HG02840 (cell line): Measurements from ENCODE around the gene NOP53.
"Not testable (repeated sequence)": the region's sequence is repeated elsewhere in the genome, so short reads cannot be mapped to it uniquely, and the experiment has no call there.

Source experiments
- ATAC-seq: cut with Tn5 transposase; IDR thresholded peaks from one replicate; pipeline ENCODE4 v1.9.1; 2021; ENCODE audit warnings: mild to moderate bottlenecking, moderate library complexity, moderate number of reproducible peaks; ENCODE audit not compliant: unreplicated experiment, low FRiP score

NOP53 gene

DNA sequence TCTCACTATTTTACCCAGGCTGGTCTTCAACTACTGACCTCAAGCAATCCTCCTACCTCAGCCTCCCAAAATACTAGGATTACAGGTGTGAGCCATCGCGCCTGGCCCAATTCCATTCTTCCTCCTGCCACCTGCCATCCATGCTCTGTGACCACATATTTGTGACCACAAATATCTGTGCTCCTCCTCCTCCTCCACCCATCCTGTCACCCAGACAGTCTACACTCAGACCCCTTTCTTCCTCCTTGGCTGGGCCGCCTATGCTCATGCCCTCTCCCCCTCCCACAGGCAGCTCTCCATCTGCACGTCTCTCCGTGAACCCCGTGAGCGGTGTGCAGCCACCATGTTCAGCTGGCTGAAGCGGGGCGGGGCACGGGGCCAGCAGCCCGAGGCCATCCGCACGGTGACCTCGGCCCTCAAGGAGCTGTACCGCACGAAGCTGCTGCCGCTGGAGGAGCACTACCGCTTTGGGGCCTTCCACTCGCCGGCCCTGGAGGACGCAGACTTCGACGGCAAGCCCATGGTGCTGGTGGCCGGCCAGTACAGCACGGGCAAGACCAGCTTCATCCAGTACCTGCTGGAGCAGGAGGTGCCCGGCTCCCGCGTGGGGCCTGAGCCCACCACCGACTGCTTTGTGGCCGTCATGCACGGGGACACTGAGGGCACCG, 28.9 kb upstream of the NOP53 start:
- no peak for ATAC-seq

DNA sequence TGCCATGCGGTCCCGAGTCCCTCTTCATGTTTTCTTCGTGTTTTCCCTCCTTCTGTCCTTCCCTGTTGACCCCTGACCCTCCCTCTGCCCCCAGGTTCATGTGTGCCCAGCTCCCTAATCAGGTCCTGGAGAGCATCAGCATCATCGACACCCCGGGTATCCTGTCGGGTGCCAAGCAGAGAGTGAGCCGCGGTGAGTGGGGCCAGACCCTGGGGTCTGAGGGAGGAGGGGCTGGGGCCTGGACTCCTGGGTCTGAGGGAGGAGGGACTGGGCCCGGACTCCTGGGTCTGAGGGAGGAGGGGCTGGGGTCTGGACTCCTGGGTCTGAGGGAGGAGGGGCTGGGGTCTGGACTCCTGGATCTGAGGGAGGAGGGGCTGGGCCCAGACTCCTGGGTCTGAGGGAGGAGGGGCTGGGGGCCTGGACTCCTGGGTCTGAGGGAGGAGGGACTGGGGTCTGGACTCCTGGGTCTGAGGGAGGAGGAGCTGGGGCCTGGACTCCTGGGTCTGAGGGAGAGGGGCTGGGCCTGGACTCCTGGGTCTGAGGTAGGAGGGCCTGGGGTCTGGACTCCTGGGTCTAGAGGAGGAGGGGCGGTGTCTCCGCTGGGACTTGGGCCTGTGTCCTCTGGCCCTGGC, 26.8 kb upstream of the NOP53 start:
- ATAC-seq, result not testable (repeated sequence)

DNA sequence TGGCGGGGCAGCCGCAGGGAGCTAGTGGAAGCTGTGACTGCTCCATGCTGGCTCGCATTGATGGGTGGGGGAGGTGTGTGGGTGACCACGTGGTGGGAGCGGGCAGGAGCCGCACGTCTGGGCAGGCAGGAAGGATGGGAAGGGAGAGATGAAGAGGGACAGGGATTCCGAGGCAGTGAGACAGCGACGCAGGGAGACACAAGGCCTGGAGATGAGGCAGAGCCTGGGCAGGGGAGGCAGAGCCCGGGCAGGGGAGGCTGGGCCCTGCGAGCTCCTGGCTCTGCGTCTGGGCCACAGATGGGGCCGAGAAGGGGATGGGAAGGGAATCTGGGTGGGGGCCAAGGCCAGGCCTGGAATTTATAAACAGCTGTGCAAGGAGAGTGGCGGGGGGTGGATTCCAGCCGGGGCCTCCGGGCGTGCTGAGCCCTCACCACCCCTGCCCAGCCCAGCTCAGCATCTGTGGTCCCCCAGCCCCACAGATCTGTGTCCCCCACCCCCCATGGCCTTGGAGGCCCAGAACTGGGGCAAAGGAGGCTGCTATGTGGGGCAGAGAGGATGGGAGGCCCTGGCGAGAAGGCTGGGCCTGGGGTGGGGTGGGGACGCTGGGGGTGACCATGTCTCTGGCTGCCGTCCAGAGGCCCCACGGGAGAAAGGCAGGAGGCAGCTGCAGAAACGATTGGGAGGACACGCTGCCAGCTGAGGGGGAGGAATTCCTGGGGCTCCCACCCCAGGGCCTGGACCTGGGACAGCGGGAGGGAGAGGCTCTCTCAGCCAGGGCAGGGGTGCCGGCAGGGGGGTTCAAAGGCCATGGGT, 26.1 kb upstream of the NOP53 start:
- ATAC-seq, result no peak

DNA sequence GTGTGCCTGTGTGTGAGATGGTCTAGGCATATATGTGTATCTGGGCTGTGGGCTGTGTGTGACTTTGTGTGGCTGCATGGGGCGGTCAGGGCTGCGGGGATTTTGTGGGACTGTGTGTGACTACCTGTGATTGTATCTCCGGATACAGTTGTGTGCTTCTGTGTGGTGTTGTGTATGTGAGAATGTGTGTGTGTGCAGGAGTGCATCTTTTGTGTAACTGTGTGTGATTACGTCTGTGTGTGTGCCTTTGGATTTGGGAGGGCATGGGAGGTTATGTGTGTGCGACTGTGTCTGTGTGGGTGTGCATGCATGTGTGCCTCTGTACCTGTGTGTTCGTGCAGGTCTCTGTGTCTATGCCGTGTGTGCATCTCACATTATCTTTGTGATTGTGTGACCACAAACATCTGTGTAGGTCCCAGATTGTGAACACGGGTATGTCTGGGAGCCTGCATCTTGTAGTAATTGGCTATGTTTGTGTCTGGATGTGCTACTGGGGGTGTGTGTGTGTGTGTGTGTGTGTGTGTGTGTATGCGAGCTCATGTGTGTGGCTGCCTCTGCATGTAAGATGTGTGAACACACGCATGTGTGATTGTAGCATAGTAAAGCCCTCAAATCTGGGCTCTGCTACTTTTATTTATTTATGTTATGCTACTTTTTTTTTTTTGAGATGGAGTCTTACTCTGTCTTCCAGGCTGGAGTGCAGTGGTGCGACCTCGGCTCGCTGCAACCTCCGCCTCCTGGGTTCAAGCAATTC, 24.5 kb upstream of the NOP53 start:
- ATAC-seq, result no peak

DNA sequence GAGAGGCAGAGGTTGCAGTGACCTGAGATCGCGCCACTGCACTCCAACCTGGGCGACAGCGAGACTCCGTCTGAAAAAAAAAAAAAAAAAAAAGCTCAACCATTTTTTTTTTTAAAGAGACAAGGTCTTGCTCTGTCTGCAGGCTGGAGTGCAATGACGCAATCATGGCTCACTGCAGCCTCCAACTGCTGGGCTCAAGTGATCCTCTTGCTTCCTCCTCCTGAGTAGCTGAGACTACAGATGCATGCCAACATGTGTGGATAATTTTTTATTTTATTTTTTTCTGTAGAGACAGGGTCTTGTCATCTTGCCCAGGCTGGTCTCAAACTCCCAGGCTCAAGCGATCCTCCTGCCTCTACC, 21.8 kb upstream of the NOP53 start:
- ATAC-seq, result no peak

DNA sequence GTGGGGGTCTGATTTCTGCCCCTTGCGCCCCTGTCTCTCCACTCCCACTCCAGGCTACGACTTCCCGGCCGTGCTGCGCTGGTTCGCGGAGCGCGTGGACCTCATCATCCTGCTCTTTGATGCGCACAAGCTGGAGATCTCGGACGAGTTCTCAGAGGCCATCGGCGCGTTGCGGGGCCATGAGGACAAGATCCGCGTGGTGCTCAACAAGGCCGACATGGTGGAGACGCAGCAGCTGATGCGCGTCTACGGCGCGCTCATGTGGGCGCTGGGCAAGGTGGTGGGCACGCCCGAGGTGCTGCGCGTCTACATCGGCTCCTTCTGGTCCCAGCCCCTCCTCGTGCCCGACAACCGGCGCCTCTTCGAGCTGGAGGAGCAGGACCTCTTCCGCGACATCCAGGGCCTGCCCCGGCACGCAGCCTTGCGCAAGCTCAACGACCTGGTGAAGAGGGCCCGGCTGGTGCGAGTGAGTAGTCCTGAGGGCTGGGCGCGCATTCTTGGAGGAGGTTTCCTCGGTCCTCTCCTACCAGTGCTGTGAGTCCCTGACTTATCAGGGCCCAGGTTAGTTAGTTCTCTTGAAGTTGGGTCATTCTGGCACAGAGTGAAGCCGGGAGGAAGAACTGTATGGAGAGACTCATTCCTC, 19.5 kb upstream of the NOP53 start:
- ATAC-seq, result no peak

DNA sequence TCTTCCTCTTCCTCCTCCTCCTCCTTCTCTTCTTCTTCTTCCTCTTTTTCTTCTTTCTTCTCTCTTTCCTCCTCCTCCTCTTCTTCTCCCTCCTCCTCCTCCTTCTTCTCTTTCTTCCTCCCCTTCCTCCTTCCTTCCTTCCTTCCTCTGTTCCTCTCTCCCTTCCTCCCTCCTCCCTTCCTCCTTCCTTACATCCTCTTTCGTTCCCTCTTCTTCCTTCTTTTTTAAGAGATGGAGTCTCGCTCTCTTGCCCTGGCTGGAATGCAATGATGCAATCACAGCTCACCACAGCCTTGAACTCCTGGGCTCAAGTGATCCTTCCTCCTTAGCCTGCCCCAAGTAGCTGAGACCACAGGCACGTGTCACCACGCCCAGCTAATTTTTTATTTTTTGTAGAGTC, 18.9 kb upstream of the NOP53 start:
- ATAC-seq, result no peak

DNA sequence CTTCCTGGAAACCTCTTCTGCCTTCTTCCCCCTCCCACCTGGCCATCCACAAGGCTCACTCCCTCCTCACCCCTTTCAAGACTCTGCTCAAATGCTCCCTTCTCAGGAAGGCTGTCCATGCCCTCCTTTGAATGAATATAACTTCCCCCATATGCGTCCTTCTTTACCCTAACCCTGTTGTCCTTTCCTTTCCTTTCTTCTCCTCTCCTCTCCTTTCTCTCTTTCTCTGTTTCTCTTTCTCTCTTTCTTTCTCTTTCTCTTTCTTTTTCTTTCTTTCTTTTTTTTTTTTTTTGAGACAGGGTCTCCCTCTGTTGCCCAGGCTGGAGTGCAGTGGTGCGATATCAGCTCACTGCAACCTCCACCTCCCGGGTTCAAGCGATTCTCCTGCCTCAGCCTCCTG, 17.1 kb upstream of the NOP53 start:
- ATAC-seq, result not testable (repeated sequence)

DNA sequence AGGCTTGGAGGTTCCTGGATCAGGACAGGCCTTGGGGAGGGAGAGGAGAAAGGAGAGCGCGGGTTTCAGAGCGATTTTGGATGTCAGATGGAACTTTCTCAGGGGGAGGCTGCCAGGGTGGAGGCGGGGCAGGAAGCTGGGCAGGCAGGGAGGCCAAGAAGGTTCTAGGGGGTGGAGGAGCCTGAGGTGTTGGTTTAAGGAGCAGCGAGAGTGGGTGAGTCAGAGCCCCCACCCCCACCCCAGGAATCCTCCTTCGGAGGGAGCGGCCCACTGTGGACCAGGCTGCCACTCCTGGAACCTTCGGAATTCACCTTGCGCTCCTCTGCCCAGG, 15.9 kb upstream of the NOP53 start:
- ATAC-seq, result no peak

DNA sequence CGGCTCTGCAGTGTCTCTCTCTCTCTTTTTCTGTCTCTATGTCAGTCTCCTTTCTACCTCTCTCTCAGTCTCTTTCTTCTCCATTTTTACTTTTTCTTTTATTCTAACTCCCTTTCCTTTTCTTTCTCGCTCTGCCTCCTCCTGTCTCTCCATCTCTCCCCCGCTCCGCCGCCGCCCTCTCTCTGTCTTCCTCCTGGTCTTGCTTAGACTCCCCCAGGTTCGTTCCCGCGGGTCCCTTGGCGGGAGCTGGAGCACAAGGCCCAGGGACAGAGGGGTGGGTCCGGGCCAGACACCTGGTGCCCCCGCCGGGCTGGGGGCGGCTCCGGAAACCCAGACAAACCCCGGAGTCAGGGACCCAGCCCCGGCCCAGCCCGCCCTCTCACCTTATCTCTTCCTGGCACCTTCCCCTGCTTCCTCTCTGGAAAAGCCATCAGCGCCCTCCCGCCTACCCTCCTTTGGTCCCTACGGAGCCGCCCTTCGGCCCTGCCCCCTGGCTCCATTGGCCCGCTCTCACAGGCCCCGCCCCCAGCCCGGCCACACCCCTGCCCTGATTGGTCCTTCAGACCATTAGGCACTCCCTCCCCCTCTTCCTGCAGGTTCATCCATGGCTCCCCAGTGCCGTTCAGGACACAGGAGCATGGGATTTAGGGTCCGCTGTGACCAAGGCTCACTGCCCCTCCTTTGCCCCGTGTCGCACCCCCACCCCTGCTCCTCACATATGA, 15.4 kb upstream of the NOP53 start:
- no peak for ATAC-seq

DNA sequence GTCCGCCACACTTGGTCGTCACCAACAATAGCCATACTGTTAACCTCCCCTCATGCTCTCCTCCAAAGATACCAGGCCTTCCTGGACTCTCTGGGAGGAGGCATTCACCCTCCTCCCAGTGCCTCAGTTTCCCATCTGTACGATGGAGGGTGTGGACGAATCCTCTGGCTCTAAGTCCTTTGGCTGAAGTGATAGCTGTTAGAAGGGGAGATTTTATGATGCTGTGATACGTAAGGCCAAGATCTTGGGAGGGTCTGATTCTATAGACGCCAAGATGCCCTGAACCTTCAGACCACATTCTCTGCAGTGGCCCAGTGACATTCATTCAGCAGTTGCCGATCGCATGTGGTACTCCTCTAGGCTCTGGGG, 14.8 kb upstream of the NOP53 start:
- no peak for ATAC-seq

DNA sequence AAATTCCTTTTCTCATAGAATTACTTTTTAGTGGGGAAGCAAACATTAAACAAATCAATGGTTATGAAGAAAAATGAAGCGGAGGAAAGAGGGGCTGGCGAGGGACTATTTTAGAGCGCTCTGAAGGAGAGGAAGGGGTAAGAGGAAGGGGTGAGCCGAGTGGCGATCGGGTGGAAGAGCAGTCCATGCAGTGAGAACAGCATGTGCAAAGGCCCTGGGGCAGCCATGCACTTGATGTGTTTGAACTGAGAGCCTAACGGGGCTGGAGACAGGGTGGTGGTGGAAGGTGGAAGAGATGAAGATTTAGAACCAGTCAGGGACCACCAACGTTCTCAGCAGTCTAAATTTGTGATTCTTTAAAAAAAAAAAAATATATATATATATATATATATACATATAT, 14.4 kb upstream of the NOP53 start:
- no peak for ATAC-seq

DNA sequence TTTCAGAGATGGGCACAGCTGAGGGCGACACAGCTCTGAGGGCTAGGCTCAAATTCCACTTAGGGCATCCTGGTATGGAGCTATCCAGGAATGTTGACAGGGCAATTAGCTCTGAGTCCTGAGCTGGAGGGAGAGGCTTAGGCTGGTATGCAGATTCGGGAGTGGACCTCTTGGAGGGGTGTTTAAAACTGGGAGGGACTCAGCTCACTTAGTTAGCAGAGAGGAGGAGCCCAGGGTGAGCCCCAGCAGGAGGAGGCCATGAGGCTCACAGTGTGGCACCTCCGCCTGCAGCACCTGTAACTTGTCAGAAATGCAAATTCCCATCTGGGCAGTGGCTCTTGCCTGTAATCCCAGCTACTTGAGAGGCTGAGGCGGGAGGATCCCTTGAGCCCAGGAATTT, 10.2 kb upstream of the NOP53 start:
- no peak for ATAC-seq

DNA sequence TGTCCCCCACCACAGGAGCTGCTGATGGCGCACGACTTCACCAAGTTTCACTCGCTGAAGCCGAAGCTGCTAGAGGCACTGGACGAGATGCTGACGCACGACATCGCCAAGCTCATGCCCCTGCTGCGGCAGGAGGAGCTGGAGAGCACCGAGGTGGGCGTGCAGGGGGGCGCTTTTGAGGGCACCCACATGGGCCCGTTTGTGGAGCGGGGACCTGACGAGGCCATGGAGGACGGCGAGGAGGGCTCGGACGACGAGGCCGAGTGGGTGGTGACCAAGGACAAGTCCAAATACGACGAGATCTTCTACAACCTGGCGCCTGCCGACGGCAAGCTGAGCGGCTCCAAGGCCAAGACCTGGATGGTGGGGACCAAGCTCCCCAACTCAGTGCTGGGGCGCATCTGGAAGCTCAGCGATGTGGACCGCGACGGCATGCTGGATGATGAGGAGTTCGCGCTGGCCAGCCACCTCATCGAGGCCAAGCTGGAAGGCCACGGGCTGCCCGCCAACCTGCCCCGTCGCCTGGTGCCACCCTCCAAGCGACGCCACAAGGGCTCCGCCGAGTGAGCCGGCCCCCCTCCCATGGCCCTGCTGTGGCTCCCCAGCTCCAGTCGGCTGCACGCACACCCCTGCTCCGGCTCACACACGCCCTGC, 4.4 kb upstream of the NOP53 start:
- ATAC-seq, result no peak

DNA sequence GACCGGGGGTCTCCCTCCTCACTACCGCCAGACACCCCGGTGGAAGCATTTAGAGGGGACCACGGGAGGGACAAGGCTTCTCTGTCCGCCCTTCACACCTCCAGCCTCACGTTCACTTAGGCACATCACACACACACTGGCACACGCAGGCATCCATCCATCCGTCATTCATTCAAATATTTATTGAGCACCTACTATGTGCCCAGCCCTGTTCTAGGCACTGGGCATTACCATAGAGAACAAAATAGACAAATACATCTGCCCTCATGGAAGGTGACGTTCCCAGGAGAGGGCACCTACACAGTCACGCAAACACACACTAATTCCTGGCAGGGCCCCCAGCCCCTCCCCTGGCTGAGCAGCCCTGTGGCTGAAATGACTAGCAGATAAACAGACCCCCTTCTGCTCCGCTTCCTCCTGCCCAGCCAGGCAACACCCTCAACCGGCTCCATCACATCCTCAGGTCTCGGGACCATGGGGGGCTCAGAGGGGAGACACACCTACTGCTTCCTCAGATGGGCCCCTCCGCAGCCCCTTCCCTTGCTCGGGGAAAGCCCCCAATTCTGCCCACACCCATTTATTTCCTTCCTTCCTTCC, 3.7 kb upstream of the NOP53 start:
- no peak for ATAC-seq

DNA sequence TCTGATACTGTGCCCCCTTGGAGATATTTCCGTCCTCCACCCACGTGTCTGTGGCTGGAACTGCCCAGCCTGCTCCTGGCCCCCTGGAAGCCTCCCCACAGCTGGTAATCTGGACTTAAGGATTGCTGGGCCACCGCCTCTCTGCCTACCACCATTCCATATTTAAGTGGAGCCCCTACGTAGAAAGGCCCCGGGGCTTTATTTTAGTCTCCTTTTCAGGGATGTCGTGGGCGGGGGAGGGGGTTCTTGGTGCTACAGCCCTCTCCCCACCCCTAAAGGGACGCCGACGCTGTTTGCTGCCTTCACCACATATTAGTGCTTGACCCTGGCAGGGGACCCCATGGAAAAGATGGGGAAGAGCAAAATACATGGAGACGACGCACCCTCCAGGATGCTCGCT, 2.7 kb upstream of the NOP53 start:
- no peak for ATAC-seq

DNA sequence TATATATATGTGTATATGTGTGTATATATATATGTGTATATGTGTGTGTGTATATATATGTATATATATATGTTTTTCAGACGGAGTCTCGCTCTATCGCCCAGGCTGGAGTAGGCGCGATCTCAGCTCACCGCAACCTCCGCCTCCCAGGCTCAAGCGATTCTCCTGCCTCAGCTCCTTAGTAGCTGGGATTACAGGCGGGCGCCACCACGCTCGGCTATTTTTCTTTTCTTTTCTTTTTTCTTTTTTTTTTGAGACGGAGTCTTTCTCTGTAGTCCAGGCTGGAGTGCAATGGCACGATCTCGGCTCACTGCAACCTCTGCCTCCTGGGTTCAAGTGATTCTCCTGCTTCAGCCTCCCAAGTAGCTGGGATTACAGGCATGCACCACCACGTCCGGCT, 783 bp downstream of the NOP53 start:
- not testable (repeated sequence) for ATAC-seq

DNA sequence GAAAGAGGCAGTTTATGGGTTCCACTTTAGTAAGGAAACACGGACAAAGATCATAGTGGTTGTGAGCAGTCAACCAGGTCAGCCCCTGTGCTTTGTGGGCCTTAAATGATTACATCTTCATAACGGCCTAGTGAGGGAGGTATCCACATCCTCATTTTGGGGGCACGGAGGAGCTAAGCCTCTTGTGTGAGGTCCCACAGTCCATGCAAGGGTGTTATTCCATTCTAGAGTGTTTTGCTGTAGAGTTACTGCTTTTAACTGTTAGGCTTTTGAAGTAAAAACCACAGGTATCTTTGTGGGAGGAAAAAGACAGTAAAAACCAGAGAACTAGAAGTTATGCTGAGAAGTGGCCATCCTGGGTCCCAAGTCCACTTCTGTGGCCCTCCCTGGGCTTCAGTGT, 4.0 kb downstream of the NOP53 start:
- ATAC-seq, result no peak

DNA sequence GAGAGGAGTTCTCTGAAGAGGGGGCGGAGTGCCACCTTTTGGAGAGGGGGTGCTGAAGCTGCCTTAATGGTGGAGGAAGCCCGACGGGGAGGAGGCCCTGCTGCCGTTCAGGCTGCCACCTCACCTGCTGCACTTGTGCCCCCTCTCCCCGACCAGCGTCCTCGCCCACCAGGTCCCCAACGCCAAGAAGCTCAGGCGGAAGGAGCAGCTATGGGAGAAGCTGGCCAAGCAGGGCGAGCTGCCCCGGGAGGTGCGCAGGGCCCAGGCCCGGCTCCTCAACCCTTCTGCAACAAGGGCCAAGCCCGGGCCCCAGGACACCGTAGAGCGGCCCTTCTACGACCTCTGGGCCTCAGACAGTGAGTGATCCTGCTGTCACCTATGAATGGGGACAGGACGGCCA, 5.4 kb downstream of the NOP53 start:
- no peak for ATAC-seq
